GM18861 (cell line): ENCODE data around the gene DLG5.
"Not testable (repeated sequence)": the region's sequence is repeated elsewhere in the genome, so short reads cannot be mapped to it uniquely, and the experiment has no call there.

Source experiments
- ATAC-seq: cut with Tn5 transposase; IDR thresholded peaks from one replicate; pipeline ENCODE4 v1.9.1; 2021; ENCODE audit not compliant: unreplicated experiment

DLG5 gene

DNA sequence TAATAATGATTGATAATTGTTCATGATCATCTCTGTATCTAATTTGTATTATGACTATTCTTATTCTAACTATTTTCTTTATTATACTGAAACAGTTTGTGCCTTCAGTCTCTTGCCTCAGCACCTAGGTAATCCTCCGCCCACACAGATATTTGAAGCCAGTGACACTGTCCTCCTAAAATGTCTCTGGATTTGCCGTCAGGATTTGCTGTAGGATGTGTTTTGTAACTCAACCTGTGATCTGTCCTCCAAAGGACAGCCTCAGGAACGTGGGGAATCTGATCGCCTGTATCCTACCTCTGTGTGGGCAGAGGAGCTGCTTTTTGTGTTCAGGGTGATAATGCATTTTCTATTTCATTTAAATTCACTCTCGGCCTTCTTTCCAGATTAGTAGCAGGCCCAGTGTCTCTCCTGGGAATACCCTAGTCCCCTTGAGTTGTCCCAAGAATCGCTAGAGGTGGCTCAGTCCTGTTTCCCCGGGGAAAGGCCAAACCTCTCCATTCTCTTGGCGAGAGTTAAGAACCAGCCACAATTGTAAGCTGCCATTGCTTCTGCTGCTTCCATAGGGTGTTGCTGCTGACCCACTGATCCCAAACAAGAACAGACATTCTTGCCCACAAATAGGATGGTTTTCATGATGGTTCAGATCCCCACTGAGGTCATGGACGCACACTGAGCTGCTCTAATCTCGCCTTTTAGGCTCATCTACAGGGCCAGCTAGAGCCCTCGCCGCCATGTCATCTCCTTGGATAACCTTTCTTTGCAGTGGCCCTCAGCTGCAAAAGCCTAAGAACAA, 152.7 kb downstream of the DLG5 start:
- ATAC-seq = no peak

DNA sequence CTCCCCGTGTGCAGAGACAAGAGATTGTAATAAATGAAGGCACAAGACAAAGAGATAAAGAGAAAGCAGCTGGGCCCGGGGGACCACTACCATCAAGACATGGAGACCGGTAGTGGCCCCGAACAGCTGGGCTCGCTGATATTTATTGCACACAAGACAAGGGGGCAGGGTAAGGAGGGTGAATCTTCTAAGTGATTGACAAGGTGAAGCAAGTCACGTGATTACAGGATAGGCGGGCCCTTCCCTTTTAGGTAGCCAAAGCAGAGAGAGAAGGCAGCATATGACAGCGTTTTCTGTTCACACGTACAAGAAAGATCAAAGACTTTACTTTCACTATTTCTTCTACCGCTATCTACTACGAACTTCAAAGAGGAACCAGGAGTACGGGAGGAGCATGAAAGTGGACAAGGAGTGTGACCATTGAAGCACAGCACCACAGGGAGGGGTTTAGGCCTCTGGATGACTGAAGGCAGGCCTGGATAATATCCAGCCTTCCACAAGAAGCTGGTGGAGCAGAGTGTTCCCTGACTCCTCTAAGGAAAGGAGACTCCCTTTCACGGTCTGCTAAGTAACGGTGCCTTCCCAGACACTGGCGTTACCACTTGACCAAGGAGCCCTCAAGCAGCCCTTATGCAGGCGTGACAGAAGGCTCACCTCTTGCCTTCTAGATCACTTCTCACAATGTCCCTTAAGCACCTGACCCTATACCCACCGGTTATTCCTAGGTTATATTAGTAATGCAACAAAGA, 153.5 kb downstream of the DLG5 start:
- ATAC-seq = not testable (repeated sequence)

DNA sequence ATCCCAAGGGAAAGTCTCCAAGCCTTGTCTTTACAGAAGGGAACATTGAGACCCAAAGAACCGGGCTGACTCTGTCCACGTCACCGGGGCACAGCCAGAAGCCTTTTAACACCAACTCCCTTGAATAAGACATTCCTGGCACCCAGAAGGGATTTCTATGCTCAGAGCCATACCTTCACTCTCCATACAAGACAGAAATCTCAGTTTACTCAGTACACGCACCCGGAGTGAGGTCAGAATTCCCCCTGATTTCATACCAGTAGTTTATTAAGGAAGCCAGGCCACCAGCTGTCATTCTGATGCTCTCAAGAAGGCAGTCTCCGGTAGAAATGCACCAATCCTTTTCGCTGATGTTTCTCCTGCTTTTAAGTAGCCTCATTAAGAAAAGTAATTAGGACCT, 154.7 kb downstream of the DLG5 start:
- ATAC-seq = no peak

DNA sequence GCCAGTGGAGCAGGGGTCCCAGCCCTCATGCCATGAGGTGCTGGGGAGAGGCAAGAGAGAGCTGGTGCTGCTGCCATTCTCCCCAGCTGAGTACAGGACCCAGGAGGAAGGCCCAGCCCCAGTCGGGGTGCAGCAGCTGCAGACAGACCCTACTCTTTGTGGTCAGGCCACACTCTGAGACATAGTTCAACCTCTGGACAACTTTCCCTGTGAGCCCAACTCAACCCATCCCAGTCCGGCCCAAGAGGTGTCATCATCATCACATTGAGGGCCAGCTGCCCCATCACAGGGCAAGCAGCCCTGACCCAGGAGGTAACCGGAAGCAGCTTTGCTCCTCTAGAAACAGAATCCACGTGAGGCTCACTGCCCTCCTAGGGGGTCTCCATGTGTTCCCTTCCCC, 155.1 kb downstream of the DLG5 start:
- no peak for ATAC-seq

DNA sequence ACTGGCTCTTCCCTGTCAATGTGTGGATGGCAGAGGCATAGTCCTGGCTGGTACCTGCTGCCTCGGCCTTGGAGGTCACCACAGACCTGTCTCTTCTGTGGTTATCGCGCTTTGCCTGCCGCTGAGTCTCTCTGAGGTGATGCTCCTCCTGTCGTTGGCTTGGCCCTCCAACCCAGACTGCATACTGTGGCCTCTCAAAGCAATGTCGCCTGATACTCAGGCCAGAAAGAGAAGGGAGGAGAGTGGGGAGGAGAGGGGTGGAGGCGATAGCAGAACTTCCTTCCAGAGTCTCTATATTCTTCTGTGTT, 155.7 kb downstream of the DLG5 start:
- ATAC-seq = no peak

DNA sequence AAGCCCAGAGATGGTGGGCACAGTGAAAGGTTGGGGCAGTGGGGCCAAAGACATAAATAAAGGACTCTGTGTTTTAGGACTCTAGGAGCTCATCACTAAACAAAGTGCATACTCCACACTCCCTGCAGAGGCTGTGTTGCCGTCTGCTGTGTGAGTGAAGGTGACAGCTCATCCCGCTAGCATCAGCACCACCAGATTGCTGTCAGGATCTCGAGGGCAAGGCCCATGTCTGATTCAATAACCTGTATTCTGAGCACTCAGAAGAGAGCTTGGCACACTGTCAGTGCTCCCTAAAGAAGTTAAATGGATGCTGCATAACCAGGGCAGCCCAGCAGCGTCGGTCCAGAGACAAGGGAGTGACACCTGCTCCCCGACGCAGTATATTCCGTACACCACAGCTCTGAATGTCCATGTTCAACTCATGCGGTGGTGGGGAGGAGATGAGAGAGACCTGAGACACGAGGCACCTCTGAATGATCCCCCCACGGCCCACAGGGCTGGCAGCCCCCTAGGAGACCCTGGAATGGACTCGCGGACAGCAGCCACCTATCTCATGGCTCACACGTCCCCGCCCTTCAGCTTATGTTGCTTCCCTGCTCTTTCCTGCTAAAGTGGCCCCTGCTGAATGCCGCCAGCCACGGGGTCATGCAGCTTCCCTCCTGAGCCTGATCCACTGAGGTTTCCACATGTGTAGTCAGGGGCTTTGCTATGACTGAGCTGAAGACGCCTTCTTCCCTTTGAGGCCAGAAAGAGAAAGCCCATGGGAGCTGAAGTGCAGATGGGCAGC, 156.3 kb downstream of the DLG5 start:
- no peak for ATAC-seq

DNA sequence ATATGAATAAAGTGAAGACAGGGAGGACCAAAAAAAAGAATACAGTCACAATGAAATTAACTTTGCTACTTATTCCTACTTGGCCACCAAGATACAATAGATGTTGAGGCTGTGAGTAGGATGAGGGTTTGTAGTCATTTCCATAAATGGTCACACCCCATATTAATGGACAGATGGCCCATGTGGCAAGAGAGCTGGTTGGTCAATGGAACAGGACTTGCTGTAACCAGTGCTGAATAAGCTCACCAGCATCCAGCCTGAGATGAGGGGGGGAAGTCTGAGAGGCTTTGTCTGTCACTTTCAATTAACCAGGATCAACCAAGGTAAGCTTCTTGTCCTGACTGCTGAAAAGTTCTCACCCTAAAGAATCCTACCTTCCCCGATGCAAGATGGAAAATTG, 158.5 kb downstream of the DLG5 start:
- ATAC-seq = no peak

DNA sequence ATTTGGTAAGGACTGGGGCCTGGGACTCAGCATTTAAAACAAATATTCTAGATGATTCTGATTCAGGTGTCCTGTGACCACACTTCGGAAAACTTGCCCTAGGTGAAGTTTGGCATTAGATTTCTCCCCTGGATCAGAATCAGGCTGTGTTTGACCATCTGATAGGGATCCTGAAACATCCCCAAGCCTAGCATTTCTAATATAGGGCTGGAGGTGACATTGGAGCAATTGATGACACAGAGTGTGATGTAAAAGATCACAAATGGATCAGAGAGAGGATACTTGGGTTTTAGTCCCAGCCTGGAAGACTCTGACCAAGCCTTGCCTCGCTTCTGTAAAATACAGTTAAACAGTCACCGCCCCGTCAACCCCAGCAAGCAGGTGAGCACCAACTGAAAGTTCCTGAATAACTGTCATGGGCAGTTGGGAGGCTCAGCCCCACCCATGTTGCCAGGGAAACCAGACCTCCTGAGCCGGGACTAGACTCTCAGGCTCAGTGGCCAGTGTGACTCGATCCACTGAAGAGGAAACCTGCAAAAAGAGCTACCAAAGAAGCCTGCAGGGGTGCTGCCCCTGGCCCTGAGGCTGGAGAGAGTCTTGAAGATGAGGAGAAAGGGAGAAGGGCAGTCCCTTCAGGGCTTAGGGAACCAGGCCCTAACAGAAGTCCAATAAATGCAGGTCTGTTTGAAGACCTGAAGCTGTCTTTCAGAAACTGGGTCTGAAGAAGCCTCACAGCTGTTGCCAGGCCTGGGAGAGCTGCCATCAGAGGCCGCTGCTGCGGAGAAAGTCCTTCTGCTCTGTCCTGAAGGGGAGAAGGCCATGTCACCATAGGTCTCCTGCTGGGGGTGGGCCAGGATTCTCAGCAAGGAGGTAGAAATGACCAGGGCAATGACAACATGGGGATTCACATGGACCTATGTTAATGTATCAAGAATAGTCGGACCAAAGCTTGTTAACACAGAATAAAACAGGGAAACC, 162.8 kb downstream of the DLG5 start:
- ATAC-seq = no peak

DNA sequence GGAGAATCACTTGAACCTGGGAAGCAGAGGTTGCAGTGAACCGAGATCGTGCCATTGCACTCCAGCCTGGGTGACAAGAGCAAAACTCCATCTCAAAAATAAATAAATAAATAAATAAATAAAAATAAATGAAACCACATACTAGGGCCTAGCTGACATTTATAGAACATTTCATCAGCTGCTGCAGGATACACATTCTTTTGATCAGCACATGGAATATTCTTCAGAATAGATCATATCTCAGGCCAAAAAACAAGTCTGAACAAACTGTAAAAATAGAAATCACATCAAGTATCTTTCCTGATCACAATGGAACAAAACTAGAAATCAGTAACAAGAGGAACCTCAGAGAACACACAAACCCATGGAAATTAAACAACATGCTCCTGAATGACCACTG, 168.1 kb downstream of the DLG5 start:
- not testable (repeated sequence) for ATAC-seq

DNA sequence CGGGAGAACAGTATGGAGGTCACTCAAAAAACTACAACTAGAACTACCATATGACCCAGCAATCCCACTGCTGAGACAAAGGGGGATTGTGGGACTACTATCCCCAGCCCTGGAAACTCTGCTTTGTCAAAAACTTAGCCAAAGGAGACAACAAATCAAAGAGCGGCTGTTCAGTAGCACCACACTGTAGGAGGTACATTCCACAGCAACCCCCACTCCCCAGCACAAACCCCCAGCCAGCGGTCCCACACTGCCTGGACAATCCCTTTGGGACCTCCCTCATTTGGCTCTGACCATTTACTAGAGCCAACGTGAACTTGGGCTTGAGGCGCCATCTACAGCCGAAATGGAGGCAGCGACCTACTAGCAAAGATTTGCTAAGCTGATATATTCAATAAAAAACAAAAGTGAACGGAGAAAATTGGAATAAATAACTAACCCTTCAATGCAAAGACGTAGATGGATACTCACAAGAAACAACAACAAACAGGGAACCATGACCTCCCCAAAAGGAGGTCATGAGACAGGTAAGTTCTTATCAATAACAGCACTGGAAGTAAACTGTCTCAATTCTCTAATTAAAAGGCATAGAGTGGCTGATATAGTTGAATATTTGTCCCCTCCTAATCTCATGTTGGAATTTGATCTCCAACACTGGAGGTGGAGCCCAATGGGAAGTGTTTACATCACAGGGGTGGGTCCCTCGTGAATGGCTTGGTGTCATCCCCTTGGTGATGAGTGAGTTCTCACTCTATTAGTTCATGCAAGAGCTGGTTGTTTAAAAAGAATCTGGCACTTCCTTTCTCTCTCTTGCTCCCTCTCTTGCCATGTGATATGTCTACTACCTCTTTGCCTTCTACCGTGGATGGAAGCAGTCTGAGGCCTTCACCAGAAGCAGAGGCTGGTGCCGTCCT, 170.0 kb downstream of the DLG5 start:
- peak; percentile 59 for ATAC-seq

DNA sequence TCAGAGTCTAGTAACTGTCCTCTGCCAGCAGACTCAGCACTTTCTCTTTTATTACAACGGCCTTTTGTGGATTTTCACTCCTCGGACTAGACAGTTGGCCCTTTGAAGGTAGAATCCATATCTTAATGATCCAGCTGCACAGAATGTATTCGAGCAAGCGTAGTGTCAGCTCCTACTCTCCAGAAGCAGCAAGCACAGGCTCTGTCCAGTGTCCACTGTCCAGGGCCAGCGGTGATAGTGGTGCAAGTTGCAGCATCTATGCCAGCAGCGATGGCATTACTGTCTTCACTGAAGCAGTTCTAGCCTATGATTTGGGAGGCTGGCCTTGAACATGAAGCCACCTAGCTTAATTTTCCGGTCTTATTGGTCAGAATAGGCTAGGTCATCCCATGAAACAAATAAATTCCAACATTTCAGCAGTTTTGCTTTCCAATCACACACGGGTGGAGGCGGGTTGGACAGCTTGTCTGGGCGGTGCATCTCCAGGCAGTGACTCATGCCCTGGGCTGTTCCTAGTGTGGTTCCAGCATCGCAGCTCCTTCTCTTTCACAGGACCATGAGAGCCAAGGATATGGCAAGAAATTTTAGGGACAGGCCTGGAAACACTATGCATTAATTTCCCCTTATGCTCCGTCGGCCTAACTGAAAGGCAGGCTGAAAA, 180.4 kb downstream of the DLG5 start:
- no peak for ATAC-seq

DNA sequence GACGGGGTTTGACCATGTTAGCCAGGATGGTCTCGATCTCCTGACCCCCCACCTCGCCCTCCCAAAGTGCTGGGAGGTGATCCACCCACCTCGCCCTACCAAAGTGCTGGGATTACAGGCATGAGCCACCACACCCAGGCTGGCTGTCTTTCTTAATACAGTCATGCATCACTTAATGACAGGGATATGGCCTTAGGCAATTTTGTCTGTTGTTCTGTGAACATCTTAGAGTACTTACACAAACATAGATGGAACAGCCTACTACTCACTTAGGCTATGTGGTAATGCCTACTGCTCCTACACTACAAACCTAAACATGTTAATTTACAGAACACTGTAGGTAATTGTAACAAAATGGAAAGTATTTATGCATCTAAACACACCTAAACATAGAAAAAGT, 182.3 kb downstream of the DLG5 start:
- no peak for ATAC-seq

DNA sequence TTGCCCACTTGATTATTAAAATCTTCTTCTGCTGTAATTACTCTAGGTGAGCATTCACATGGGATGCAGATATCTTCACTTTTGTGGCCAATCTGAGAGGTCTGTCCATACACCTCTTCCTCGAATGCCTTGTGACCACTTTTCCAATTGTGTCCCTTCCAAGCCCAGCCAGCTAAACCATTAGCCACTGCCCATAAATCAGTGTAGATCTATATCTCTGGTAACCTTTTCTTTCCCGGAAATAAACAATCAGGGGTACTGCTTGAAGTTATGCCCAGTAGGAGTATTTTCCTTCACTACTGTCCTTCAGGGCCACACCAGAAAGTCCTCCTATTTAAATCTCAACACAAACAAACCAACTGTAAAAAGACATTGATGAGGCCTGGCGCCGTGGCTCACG, 184.4 kb downstream of the DLG5 start:
- no peak for ATAC-seq

DNA sequence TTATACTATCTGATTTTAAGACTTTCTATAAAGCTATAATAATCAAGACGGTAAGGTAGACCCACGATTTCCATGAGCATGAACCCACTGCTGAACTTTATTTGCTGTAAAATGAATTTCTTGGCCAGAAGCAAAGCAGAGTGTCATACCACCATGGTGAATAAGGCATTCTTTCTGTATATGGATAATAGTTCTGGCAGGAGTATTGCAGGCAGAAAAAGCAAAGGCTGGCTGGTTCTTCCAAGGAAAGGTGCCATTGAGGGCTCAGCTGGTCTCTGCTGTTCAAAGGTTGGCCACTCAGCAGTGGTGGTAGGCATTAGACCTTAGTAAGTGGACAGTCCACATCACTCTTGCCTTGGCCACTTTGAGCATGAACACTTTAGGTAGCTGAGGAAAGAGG, 184.8 kb downstream of the DLG5 start:
- no peak for ATAC-seq
